GM19324 (cell line): Measurements from ENCODE around the gene GALK1.

ENCODE experiments used
- ATAC-seq: cut with Tn5 transposase; IDR thresholded peaks from one replicate; pipeline ENCODE4 v1.9.1; 2021; ENCODE audit warnings: mild to moderate bottlenecking, moderate library complexity; ENCODE audit not compliant: unreplicated experiment, low FRiP score

Gene GALK1

DNA sequence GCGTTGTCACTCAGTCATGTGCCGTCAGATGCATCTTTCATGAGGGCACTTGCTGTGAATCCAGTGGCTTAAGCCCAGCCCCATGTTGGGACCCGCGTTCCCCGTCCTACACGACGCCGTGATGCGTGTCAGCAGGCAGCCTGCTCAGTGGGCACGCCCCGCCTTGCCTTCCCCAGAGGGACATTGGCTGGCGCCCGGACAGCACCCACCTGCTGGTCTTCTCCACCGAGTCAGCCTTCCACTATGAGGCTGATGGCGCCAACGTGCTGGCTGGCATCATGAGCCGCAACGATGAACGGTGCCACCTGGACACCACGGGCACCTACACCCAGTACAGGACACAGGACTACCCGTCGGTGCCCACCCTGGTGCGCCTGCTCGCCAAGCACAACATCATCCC, 34.9 kb downstream of the GALK1 start:
- no peak for ATAC-seq

DNA sequence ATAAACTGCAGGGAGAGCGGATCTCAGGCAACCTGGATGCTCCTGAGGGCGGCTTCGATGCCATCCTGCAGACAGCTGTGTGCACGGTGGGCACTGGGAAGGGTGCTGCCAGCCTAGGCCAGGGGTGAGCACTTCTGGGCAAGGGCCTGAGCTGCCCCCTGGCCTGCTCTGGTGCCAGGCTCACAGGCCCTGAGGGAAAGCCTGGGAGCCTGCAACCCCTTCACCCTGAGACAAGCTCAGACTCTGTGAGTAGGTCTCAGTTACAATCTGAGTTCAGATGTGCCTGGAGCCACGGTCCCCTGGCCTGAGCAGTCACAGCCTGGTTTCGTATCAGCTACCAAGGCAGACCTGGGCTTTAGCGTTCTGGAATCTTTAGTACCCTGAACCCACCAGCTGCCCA, 35.6 kb downstream of the GALK1 start:
- no peak for ATAC-seq

DNA sequence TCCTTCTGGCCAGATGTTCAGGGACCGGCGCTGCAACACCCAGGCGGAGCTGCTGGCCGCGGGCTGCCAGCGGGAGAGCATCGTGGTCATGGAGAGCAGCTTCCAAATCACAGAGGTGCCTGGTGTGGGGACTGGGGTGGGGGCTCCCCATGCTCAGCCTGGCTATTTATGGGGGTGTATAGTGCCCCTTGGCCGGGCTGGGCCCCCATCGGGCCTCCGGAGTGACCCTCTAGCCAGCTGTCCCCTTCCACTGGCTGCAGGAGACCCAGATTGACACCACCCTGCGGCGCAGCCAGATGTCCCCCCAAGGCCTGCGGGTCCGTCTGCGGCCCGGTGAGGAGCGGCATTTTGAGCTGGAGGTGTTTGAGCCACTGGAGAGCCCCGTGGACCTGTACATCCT, 37.6 kb downstream of the GALK1 start:
- ATAC-seq, result no peak

DNA sequence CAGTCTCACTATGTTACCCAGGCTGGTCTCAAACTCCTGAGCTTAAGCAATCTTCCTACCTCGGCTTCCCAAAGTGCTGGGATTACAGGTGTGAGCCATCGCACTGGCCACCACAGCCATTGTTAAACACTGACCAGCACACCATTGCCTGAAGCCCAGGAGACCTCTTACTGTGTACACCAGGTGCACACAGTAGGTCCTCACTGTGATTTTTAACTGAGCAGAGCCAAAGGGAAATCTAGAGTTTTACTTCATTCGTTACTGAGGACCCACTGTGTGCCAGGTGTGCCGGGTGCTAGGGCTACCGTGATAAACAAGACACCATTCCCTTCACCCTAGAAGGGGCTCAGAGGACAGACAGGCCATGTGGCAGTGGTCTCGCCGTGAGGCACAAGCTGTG, 39.5 kb downstream of the GALK1 start:
- no peak for ATAC-seq

GRCh38 chr17:75724016-75725003, 40.7 kb downstream of the GALK1 start:
- no peak for ATAC-seq

GRCh38 chr17:75723171-75723930, 41.6 kb downstream of the GALK1 start:
- no peak for ATAC-seq

- ATAC-seq, result no peak
These were observed 42.4 kb downstream of the GALK1 start for GRCh38 chr17:75722542-75723095.

- ATAC-seq, result no peak
These were observed 42.9 kb downstream of the GALK1 start for GRCh38 chr17:75722076-75722475.

GRCh38 chr17:75721463-75722011, 43.5 kb downstream of the GALK1 start:
- no peak for ATAC-seq

DNA sequence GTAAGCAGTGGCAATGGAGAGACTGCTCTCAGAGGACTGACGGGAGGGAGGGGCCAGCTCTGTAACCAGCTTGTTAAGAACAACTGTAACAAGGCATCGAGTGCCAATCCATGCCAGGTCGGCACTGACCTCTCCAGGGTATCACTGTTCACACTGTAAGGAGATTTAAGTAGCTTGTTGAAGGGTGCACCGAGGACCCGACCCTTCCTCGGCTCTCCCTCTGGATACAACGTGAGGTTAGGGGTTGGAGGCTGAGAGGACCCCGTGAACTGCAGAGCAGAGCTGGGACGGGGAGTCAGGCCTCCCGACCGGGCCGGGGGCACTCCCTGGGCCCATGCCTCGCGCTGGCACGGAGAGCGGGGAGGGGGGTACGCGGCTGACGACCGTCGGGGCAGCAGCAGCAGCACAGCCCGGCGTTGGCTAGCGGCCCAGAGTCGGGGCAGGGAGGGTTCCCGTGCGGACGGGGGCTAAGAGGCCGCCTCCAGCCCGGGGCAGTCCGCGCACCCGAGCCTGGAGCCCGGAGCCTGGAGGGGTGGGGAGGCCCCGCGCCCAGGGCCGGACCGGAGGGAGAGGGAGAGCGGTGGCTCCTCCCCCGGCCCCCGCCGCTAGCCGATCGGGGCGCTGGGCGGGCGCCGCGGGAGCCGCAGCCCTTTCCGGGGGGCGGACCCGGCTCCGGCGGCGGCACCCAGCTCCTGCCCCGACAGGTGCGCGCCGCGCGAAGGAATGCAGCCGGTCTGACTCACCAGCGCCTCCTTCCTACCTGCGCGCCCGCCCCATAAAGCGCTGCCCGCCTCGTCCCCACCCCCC, 44.1 kb downstream of the GALK1 start, which contains the start of gene ITGB4:
Gene ITGB4 (plus strand): TSS at position 804 of the 807 bp plus-strand sequence. CDS start 3,245 bp downstream, outside the sequence.
- ATAC-seq, result no peak

DNA sequence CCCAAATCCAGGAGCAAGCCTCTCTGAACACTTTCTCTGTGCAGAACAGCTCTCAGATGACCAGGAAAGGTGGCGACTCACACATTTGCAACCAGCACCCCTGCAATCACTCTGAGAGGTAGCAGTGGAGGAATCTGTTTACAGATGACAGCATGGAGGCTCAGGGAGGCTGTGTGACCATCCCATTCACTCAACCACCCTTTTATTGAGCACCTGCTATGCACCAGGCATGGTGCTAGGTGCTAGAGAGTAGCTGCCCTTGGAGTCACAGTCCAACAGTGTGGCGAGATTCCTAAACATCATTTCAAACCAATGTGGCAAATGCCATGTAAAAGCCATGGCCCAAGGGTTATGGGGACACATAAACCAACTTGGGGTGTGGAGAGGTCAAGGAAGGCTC, 45.3 kb downstream of the GALK1 start:
- ATAC-seq, result no peak

GRCh38 chr17:75712446-75712845, 52.5 kb downstream of the GALK1 start:
- no peak for ATAC-seq
